ENCODE data around the gene CHORDC1.

DNA sequence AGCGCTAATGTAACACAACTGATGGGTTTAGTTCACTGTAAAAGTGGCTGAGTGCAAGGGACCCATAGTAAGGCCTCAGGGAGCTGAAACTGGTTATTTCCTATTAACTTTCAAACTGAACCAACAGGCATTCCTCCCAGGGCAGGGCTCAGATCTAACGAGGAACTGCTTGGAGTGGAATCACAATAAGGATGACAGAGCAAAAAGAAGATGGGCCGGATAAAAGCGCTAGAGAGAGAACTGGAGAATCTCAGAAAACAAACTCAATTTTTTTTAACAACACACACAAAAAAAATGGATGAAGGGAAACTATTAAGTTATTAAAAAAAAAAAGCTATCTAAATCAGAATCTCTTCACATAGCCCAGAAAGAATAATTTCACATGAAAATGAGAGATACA, 14.2 kb upstream of the CHORDC1 start:
- TF ChIP-seq, protein P1, sequence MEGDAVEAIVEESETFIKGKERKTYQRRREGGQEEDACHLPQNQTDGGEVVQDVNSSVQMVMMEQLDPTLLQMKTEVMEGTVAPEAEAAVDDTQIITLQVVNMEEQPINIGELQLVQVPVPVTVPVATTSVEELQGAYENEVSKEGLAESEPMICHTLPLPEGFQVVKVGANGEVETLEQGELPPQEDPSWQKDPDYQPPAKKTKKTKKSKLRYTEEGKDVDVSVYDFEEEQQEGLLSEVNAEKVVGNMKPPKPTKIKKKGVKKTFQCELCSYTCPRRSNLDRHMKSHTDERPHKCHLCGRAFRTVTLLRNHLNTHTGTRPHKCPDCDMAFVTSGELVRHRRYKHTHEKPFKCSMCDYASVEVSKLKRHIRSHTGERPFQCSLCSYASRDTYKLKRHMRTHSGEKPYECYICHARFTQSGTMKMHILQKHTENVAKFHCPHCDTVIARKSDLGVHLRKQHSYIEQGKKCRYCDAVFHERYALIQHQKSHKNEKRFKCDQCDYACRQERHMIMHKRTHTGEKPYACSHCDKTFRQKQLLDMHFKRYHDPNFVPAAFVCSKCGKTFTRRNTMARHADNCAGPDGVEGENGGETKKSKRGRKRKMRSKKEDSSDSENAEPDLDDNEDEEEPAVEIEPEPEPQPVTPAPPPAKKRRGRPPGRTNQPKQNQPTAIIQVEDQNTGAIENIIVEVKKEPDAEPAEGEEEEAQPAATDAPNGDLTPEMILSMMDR (IDR thresholded peaks at IDR 0.05; ENCODE audit: low read depth, low read length): no peak
- TF ChIP-seq, protein P2, sequence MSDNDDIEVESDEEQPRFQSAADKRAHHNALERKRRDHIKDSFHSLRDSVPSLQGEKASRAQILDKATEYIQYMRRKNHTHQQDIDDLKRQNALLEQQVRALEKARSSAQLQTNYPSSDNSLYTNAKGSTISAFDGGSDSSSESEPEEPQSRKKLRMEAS (IDR thresholded peaks at IDR 0.05; ENCODE audit: low read depth, low read length): no peak
